Measurements from ENCODE around the gene MAD1L1. TPM values are rescaled to one million over a fixed set of nuclear protein-coding genes. Genes with fewer than 3 reads are reported as not detected.
"Not testable (repeated sequence)": the region's sequence is repeated elsewhere in the genome, so short reads cannot be mapped to it uniquely, and the experiment has no call there.

MAD1L1 gene
- polyA plus RNA-seq, 4 donors = 12.3 to 21.7 (median 18.1) TPM

- H3K27ac ChIP-seq (ENCODE audit: low read depth in 1 of 3, low read length in 2 of 3); H3K4me3 ChIP-seq (ENCODE audit: low read depth in 1 of 3, low read length in 3 of 3); H3K27me3 ChIP-seq (ENCODE audit: control insufficient read depth in 3 of 3, insufficient read depth in 3 of 3, low read length in 3 of 3); FAIRE-seq; H3K9me3 ChIP-seq (ENCODE audit: control insufficient read depth in 2 of 2, insufficient read depth in 1 of 2, low read depth in 1 of 2, low read length in 1 of 2): not testable (repeated sequence)
- WGBS, 3 donors = 24 to 50% (median 38%) methylated on average over 26 to 29 of the region's 29 CpGs
- DNase-seq = peak; percentile 64 to 68
- H3K4me1 ChIP-seq (ENCODE audit: control insufficient read depth in 3 of 3, insufficient read depth in 2 of 3, low read depth in 1 of 3, low read length in 2 of 3) = peaks cover 0 to 15% (median 0%) of the 10 kb centered on the region in 3 donors
- peaks cover 0 to 16% (median 0%) of the 10 kb centered on the region in 3 donors for H3K36me3 ChIP-seq (ENCODE audit: control insufficient read depth in 3 of 3, insufficient read depth in 2 of 3, low read depth in 1 of 3, low read length in 3 of 3)
Observed at GRCh38 chr7:1875392-1876199, 357.1 kb downstream of the MAD1L1 start.

- peaks cover 0 to 15% (median 0%) of the 10 kb centered on the region in 3 donors for H3K4me1 ChIP-seq (ENCODE audit: control insufficient read depth in 3 of 3, insufficient read depth in 2 of 3, low read depth in 1 of 3, low read length in 2 of 3)
Observed at GRCh38 chr7:1874590-1875391, 358.0 kb downstream of the MAD1L1 start.

GRCh38 chr7:1873857-1874589 is 358.7 kb downstream of the MAD1L1 start:
- H3K4me3 ChIP-seq (ENCODE audit: low read depth in 1 of 3, low read length in 3 of 3) = no peak overlapping the region
- no peak for FAIRE-seq
- DNase-seq = no peak
- H3K27me3 ChIP-seq (ENCODE audit: control insufficient read depth in 3 of 3, insufficient read depth in 3 of 3, low read length in 3 of 3) = no peaks in the 10 kb centered on the region
- 86 to 92% (median 87%) methylated on average over 37 to 38 of the region's 38 CpGs for WGBS, 3 donors
- H3K27ac ChIP-seq (ENCODE audit: low read depth in 1 of 3, low read length in 2 of 3) = peak overlapping the region in 2 of 3 donors; percentile 36 to 65
- H3K36me3 ChIP-seq (ENCODE audit: control insufficient read depth in 3 of 3, insufficient read depth in 2 of 3, low read depth in 1 of 3, low read length in 3 of 3) = peaks cover 0 to 7% (median 0%) of the 10 kb centered on the region in 3 donors
- H3K4me1 ChIP-seq (ENCODE audit: control insufficient read depth in 3 of 3, insufficient read depth in 2 of 3, low read depth in 1 of 3, low read length in 2 of 3) = peaks cover 0 to 15% (median 0%) of the 10 kb centered on the region in 3 donors
- no peaks in the 10 kb centered on the region for H3K9me3 ChIP-seq (ENCODE audit: control insufficient read depth in 2 of 2, insufficient read depth in 1 of 2, low read depth in 1 of 2, low read length in 1 of 2)

More at GRCh38 chr7:1874590-1875391, 358.0 kb downstream of the MAD1L1 start:
- not testable (repeated sequence) for H3K36me3 ChIP-seq (ENCODE audit: control insufficient read depth in 3 of 3, insufficient read depth in 2 of 3, low read depth in 1 of 3, low read length in 3 of 3); H3K27me3 ChIP-seq (ENCODE audit: control insufficient read depth in 3 of 3, insufficient read depth in 3 of 3, low read length in 3 of 3); H3K9me3 ChIP-seq (ENCODE audit: control insufficient read depth in 2 of 2, insufficient read depth in 1 of 2, low read depth in 1 of 2, low read length in 1 of 2); FAIRE-seq; H3K4me3 ChIP-seq (ENCODE audit: low read depth in 1 of 3, low read length in 3 of 3)
- WGBS, 3 donors = 37 to 61% (median 54%) methylated on average over 17 to 20 of the region's 21 CpGs
- peak; percentile 28 to 52 for DNase-seq
- peak overlapping the region in 2 of 3 donors; percentile 36 to 65 for H3K27ac ChIP-seq (ENCODE audit: low read depth in 1 of 3, low read length in 2 of 3)

GRCh38 chr7:1873421-1873820 is 359.3 kb downstream of the MAD1L1 start:
- Histone ChIP-seq H3K4me3 (ENCODE audit: low read depth in 1 of 3, low read length in 3 of 3) (no peak overlapping the region), H3K9me3 (ENCODE audit: control insufficient read depth in 2 of 2, insufficient read depth in 1 of 2, low read depth in 1 of 2, low read length in 1 of 2) (no peaks in the 10 kb centered on the region), H3K27me3 (ENCODE audit: control insufficient read depth in 3 of 3, insufficient read depth in 3 of 3, low read length in 3 of 3) (no peaks in the 10 kb centered on the region), H3K4me1 (ENCODE audit: control insufficient read depth in 3 of 3, insufficient read depth in 2 of 3, low read depth in 1 of 3, low read length in 2 of 3) (peaks cover 0 to 15% (median 0%) of the 10 kb centered on the region in 3 donors), H3K27ac (ENCODE audit: low read depth in 1 of 3, low read length in 2 of 3) (no peak overlapping the region), H3K36me3 (ENCODE audit: control insufficient read depth in 3 of 3, insufficient read depth in 2 of 3, low read depth in 1 of 3, low read length in 3 of 3) (peaks cover 0 to 7% (median 0%) of the 10 kb centered on the region in 3 donors)
- WGBS, 3 donors = 91 to 93% (median 93%) methylated on average over 13 of the region's 13 CpGs
- DNase-seq (no peak), FAIRE-seq (no peak)

GRCh38 chr7:1873070-1873405 is 359.7 kb downstream of the MAD1L1 start:
- peaks cover 0 to 7% (median 0%) of the 10 kb centered on the region in 3 donors for H3K36me3 ChIP-seq (ENCODE audit: control insufficient read depth in 3 of 3, insufficient read depth in 2 of 3, low read depth in 1 of 3, low read length in 3 of 3)
- DNase-seq = no peak
- no peaks in the 10 kb centered on the region for H3K9me3 ChIP-seq (ENCODE audit: control insufficient read depth in 2 of 2, insufficient read depth in 1 of 2, low read depth in 1 of 2, low read length in 1 of 2)
- no peak overlapping the region for H3K4me3 ChIP-seq (ENCODE audit: low read depth in 1 of 3, low read length in 3 of 3)
- WGBS, 3 donors = 64 to 80% (median 73%) methylated on average over 12 of the region's 12 CpGs
- H3K4me1 ChIP-seq (ENCODE audit: control insufficient read depth in 3 of 3, insufficient read depth in 2 of 3, low read depth in 1 of 3, low read length in 2 of 3) = peaks cover 0 to 15% (median 0%) of the 10 kb centered on the region in 3 donors
- no peak for FAIRE-seq
- H3K27me3 ChIP-seq (ENCODE audit: control insufficient read depth in 3 of 3, insufficient read depth in 3 of 3, low read length in 3 of 3) = no peaks in the 10 kb centered on the region
- no peak overlapping the region for H3K27ac ChIP-seq (ENCODE audit: low read depth in 1 of 3, low read length in 2 of 3)

- peaks cover 0 to 15% (median 0%) of the 10 kb centered on the region in 3 donors for H3K4me1 ChIP-seq (ENCODE audit: control insufficient read depth in 3 of 3, insufficient read depth in 2 of 3, low read depth in 1 of 3, low read length in 2 of 3)
- no peaks in the 10 kb centered on the region for H3K9me3 ChIP-seq (ENCODE audit: control insufficient read depth in 2 of 2, insufficient read depth in 1 of 2, low read depth in 1 of 2, low read length in 1 of 2)
- peak in 1 of 2 donors; percentile 74 for DNase-seq
- no peak for FAIRE-seq
- peaks cover 0 to 7% (median 0%) of the 10 kb centered on the region in 3 donors for H3K36me3 ChIP-seq (ENCODE audit: control insufficient read depth in 3 of 3, insufficient read depth in 2 of 3, low read depth in 1 of 3, low read length in 3 of 3)
- H3K27me3 ChIP-seq (ENCODE audit: control insufficient read depth in 3 of 3, insufficient read depth in 3 of 3, low read length in 3 of 3) = no peaks in the 10 kb centered on the region
- 79 to 85% (median 84%) methylated on average over 37 to 39 of the region's 39 CpGs for WGBS, 3 donors
- H3K4me3 ChIP-seq (ENCODE audit: low read depth in 1 of 3, low read length in 3 of 3) = no peak overlapping the region
- H3K27ac ChIP-seq (ENCODE audit: low read depth in 1 of 3, low read length in 2 of 3) = no peak overlapping the region
Observed at GRCh38 chr7:1872191-1873069, 360.3 kb downstream of the MAD1L1 start.

GRCh38 chr7:1869452-1870130 is 363.2 kb downstream of the MAD1L1 start:
- H3K4me1 ChIP-seq (ENCODE audit: control insufficient read depth in 3 of 3, insufficient read depth in 2 of 3, low read depth in 1 of 3, low read length in 2 of 3) = peaks cover 0 to 10% (median 0%) of the 10 kb centered on the region in 3 donors
- no peak for FAIRE-seq
- no peaks in the 10 kb centered on the region for H3K27me3 ChIP-seq (ENCODE audit: control insufficient read depth in 3 of 3, insufficient read depth in 3 of 3, low read length in 3 of 3)
- no peak overlapping the region for H3K4me3 ChIP-seq (ENCODE audit: low read depth in 1 of 3, low read length in 3 of 3)
- no peak overlapping the region for H3K27ac ChIP-seq (ENCODE audit: low read depth in 1 of 3, low read length in 2 of 3)
- H3K9me3 ChIP-seq (ENCODE audit: control insufficient read depth in 2 of 2, insufficient read depth in 1 of 2, low read depth in 1 of 2, low read length in 1 of 2) = no peaks in the 10 kb centered on the region
- no peak for DNase-seq
- WGBS, 3 donors = 95 to 97% (median 96%) methylated on average over 28 of the region's 28 CpGs
- peaks cover 0 to 7% (median 0%) of the 10 kb centered on the region in 3 donors for H3K36me3 ChIP-seq (ENCODE audit: control insufficient read depth in 3 of 3, insufficient read depth in 2 of 3, low read depth in 1 of 3, low read length in 3 of 3)
